Activated gamma-delta T cell treated with Interleukin-2 at 50 U/mL for 16 hours (primary cell): ENCODE data around the gene MGLL.

Experiments used
- DNase-seq: peaks from one replicate; pipeline ENCODE4 v3.0.0-alpha.2; 2020

MGLL gene

DNA sequence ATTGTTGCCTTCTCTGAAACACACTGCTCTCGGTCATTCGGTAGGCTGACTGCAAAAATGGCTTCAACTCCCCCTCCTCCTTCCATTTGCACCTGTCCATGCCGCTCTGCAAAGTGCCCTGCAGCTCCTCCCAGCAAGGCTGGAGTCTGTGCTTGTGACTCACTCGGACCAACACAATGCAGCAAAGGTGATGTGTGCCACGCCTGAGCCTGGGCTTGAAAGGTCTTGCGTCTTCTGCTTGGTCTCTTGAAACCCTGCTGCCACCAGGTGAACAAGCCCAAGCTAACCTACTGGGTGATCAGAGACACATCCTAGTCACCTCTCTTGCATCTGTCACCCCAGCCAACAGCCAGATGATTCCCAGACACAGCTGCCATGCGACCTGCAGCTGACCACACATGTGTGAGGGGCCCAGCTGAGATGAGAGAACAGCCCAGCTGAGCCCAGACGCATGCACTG is 71.1 kb downstream of the MGLL start:
- DNase-seq: no peak

DNA sequence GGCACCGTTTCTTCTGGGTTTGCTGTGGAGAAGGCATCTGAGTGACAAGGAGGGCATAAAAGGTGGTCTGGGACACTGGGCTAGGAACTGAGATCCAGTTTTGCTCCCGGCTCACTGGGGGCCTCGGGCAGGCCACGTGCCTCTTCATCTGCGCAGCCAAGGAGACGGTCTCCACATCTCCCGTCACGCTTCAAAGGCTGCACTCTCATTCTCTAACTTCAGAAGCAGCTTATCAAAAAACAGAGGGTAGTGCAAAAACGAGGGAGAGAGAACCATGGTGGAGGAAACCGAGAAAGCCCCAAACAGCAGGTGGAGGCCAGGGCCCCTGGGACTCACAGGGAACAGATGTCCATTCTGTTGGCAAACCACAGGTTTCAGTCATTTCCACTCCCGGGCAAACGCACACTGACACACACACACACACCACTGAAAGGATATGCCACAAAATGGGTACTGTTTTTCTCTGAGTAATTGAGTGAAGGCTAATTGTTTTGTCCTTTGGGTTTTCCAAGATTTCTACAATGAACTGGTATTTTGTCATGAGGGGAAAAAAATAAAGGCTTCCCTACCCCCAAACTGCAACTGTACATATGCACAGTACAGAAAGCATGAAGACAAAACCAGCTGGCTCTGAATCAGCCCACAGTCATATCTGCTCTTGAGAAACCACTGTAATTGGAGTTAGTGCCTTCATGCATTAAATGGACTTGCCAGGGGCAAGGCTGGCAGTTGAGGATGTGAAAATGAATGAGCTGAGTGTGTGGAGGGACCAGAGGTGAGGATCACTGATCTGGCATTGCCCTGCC is 71.9 kb downstream of the MGLL start:
- no peak for DNase-seq

GRCh38 chr3:127749787-127750225 is 72.5 kb downstream of the MGLL start:
- no peak for DNase-seq

DNA sequence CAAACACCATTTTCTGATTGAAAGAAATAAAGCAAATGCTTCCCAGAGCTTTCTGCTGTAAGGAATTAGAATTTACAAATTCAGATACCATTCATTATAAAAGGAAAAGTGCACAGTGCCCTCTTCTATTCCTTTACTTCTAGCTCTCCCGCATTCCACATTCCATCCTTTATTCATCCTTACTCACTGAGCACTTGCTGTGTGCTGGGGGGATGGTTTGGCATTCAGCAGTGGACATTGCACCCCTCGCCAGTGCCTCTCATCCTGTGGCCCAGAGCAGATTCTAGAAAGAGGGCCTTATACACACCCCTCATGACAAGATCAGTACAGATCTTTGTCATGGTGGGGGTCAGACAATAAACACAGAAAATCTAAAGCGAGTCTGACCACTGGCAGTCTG is 73.0 kb downstream of the MGLL start:
- no peak for DNase-seq

DNA sequence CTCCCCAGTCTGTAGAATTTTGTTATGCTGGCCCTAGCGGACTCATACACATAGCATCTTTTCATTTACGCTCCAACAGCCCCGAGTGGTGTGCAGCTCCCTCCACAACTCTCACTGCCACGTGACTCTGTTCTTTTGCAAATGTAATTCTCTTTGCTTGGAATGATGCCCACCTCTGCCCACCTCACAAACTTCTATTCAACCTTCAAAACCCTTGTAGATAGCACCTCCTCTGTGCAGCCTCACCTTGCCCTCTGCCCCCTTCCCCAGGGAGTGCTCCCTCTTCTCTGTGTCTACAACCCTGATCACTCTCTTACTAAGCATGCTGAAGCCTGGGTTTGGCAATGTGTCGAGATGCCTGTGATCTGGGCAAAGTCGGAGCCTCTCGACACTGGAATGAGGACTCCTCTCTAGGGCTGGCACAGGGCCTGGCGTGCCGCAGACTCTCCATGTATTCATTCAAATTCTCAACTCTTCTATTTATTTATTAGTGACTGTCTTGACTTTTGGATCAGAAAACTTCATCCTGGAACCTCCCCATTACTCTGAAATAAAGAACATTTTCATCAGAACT is 73.5 kb downstream of the MGLL start:
- DNase-seq: no peak

GRCh38 chr3:127747751-127748521 is 74.4 kb downstream of the MGLL start:
- no peak for DNase-seq

DNA sequence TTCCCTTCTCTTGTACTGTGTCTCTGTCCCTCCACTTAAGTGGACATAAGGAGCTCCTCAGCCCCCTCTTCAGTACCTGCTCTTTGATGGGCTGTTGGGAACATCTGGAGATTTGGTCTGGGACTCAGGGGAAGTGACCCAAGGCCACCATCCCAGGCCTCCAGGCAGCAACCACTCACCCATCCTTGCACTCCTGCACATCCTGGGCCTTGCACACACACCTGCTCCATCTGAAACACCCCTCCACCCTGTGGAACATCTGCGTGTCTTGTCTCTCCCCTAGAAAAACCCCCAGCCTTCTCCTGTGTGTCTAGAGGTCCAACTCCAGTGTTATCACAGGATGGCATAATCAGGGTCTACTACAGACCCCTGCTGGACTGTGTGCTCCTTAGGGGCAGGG is 75.2 kb downstream of the MGLL start:
- no peak for DNase-seq

DNA sequence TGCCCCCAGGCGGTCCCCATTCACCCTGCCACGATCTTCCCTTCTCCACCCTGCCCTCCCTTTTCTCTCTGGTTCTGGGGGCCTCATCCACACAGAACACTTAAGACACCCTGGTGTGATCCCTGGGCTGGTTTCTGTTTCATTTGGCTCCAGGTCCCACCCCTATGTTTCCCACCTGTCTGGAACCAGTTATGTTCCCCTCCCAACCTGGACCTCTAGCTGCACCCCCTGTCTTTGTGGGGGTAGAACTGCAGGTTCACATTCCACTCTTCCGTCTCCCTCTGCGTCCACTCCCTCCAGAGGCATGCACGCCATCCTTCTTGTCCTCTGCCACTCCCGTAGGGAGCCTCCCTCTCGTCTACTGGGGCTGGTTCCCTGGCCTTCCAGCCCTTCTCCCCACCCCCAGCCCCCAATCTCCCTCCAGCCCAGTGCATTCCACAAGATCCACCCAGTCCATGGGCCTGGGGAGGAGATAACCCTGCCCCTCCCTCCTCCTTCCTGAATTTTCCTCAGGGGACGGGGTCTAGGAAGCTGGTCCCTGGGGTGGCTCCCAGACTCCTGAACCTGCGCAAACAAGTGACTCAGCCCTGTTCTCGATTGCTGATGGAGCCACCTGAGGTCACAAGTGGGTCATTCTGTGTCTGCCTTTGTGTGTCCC is 75.8 kb downstream of the MGLL start:
- no peak for DNase-seq

GRCh38 chr3:127745656-127746399 is 76.5 kb downstream of the MGLL start:
- no peak for DNase-seq

DNA sequence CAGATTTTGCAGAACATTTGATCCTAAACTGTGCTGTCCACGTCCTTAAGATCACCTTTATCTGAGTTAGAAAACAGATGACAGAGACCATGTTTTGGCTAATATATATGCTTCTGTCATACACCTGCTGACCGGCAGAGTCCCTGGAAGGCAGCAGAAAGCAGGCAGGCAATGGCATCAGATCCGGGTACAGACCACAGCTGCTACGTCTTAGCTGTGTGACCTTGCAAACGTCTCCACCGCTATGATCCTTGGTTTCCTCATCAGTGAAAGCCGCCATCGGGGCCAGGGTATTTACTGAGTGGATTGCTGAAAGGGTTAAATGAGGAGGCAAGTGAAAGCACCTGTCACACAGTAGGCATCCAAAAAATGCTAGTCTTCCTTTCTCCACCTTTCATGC is 77.4 kb downstream of the MGLL start:
- no peak for DNase-seq

- no peak for DNase-seq
Measured at GRCh38 chr3:127744253-127744815, 78.0 kb downstream of the MGLL start.

GRCh38 chr3:127743351-127744252 is 78.7 kb downstream of the MGLL start:
- DNase-seq: no peak

DNA sequence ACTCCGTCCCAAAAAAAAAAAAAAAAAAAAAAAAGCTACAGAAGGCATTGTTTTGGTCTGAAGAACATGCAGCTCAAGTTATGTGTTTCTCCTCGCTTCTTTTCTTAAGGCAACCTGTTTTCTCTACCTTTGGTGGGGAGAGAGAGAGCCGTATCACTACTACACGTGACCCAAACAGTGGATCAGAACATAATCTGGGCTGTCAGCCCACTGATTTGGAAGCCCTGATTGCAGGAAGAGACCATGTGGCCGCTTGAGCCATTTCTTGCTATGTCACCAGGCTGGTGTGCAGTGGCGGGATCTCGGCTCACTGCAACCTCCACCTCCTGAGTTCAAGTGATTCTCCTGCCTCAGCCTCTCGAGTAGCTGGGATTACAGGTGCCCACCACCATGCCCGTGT is 79.7 kb downstream of the MGLL start:
- DNase-seq: no peak

DNA sequence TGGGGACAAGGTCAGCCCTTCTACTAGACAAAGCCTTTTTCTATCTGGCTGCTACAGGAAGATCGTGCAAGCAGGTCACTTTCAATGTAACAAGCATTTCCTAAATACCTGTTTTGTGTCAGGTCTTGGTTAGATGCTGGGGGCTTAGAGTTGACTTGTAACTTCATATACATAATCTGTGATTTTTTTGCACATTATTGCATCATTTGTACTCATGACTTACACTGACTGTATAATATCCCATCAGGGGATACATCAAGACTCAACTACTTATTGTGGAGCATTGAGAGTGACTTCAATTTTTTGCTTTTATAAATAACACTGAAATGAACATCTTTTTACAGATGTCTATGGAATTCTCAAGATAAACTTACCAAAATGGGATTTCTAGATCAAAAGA is 80.6 kb downstream of the MGLL start:
- DNase-seq: no peak

DNA sequence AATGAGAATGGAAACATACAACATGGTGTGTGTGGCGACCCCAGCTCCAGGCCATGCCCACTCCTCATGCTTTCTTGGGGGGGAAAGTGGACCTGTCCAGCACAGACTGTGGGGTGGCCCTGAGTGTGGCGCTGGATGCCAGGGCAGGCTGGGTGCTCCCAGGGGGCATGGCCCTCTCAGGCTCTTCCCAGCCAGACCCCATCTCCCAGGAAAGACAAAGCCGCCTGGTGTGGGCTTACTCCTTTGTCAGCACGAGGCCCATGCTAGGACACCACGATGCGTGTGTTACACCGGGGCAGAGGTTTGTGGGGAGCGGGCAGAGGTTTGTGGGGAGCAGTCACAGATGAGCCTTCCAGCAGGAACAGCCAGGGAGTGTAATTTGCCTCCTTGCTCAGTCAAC is 81.1 kb downstream of the MGLL start:
- no peak for DNase-seq

- DNase-seq: no peak
Measured at GRCh38 chr3:127740136-127740915, 82.0 kb downstream of the MGLL start.

- no peak for DNase-seq
Measured at GRCh38 chr3:127739347-127740135, 82.8 kb downstream of the MGLL start.

DNA sequence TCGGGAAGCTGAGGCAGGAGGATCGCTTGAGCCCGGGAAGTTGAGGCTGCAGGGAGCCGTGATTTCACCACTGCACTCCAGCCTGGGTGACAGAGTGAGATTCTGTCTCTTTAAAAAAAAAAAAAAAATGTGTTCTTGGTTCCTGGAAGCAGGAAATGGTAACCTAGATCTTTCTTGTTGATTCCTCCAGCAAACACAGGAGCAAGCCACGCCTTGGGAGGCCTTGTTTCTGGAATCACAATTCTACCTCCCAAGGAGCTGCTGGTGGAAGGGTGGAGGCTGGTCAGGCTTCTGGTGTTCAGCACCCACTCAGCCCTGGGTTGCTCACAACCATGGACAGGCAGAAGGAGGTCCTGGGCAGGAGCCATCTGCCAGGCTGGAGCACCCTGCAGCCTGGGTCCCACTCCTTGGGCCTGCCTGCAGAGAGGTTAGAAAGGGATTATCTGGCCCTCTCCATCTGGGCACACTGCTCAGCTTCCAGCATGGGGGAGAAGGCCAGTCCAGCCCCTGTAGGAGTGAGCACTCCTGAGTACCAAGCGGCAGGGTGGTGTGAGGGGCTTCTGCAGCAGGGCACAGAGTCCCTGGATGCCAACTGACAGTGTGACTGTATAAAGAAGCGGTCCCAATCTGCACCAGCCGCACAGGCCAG is 84.0 kb downstream of the MGLL start:
- DNase-seq: no peak
